Measurements from ENCODE around the gene TAF11L12. TPM values are rescaled to one million over a fixed set of nuclear protein-coding genes. Genes with fewer than 3 reads are reported as not detected.

Gene TAF11L12
- not detected for total RNA-seq

DNA sequence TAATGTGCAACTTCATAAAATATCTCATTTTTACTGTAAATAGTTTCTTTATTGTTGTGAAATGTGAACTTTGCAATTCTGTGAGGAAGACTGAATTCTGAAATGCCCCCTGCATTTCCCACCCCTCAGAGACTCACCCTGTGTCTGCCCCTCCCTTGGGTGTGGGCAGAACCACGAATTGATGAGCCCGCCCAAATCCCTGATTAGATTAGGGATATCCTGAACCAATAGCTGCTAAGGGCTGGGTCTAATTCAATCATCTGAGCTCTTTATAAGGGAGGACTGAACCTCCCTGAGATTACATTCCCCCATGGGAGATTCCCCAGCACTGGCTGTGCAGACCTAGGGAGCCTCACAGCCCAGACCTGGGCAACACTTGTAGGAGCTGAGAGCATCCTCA, at the start of gene TAF11L12:
Gene TAF11L12, plus strand, starts transcription at position 301 of the 400 bp plus-strand sequence.

DNA sequence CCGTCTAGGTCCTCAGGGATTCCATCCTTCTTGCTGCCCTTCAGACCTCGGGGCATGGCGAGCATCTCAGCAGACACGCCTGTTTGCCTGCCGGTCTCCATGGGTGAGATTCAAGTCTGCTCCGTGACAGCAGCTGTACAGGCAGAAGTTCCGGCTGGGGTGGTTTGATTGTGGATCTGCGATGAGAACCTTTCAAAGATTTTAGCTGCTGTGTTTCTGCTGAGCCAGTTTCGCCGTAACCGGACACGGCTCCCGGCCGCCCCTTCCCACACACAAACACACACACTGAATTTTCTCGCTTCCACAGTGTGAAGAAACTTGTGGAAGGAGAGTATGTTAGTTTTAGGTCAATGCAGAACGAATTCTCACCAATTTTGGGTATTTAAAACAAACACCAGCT, 24.5 kb upstream of the TAF11L12 start, which contains the start of gene TAF11L7:
Gene TAF11L7, minus strand, starts transcription at position 101 of the 400 bp plus-strand sequence.

DNA sequence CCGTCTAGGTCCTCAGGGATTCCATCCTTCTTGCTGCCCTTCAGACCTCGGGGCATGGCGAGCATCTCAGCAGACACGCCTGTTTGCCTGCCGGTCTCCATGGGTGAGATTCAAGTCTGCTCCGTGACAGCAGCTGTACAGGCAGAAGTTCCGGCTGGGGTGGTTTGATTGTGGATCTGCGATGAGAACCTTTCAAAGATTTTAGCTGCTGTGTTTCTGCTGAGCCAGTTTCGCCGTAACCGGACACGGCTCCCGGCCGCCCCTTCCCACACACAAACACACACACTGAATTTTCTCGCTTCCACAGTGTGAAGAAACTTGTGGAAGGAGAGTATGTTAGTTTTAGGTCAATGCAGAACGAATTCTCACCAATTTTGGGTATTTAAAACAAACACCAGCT, 19.3 kb upstream of the TAF11L12 start, which contains the start of gene TAF11L8:
Gene TAF11L8, minus strand, starts transcription at position 101 of the 400 bp plus-strand sequence.

DNA sequence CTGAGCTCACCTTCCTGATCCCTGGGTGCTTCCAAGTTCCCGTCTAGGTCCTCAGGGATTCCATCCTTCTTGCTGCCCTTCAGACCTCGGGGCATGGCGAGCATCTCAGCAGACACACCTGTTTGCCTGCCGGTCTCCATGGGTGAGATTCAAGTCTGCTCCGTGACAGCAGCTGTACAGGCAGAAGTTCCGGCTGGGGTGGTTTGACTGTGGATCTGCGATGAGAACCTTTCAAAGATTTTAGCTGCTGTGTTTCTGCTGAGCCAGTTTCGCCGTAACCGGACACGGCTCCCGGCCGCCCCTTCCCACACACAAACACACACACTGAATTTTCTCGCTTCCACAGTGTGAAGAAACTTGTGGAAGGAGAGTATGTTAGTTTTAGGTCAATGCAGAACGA, 15.9 kb upstream of the TAF11L12 start, which contains the start of gene TAF11L9:
Gene TAF11L9, minus strand, starts transcription at position 140 of the 400 bp plus-strand sequence.

DNA sequence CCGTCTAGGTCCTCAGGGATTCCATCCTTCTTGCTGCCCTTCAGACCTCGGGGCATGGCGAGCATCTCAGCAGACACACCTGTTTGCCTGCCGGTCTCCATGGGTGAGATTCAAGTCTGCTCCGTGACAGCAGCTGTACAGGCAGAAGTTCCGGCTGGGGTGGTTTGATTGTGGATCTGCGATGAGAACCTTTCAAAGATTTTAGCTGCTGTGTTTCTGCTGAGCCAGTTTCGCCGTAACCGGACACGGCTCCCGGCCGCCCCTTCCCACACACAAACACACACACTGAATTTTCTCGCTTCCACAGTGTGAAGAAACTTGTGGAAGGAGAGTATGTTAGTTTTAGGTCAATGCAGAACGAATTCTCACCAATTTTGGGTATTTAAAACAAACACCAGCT, 12.5 kb upstream of the TAF11L12 start, which contains the start of gene TAF11L10:
Gene TAF11L10, minus strand, starts transcription at position 101 of the 400 bp plus-strand sequence.

DNA sequence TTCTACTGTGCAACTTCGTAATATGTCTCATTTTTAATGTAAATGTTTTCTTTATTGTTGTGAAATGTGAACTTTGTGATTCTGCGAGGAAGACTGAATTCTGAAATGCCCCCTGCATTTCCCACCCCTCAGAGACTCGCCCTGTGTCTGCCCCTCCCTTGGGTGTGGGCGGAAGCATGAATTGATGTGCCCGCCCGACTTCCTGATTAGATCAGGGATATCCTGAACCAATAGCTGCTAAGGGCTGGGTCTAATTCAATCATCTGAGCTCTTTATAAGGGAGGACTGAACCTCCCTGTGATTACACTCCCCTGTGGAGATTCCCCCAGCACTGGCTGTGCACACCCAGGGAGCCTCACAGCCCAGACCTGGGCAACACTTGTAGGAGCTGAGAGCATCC, 6.3 kb upstream of the TAF11L12 start, which contains the start of gene TAF11L11:
Gene TAF11L11, plus strand, starts transcription at position 304 of the 400 bp plus-strand sequence.

DNA sequence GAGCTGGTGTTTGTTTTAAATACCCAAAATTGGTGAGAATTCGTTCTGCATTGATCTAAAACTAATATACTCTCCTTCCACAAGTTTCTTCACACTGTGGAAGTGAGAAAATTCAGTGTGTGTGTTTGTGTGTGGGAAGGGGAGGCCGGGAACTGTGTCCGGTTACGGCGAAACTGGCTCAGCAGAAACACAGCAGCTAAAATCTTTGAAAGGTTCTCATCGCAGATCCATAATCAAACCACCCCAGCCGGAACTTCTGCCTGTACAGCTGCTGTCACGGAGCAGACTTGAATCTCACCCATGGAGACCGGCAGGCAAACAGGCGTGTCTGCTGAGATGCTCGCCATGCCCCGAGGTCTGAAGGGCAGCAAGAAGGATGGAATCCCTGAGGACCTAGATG, 21.6 kb downstream of the TAF11L12 start, which contains the start of gene TAF11L13:
Gene TAF11L13, plus strand, starts transcription at position 301 of the 400 bp plus-strand sequence.

DNA sequence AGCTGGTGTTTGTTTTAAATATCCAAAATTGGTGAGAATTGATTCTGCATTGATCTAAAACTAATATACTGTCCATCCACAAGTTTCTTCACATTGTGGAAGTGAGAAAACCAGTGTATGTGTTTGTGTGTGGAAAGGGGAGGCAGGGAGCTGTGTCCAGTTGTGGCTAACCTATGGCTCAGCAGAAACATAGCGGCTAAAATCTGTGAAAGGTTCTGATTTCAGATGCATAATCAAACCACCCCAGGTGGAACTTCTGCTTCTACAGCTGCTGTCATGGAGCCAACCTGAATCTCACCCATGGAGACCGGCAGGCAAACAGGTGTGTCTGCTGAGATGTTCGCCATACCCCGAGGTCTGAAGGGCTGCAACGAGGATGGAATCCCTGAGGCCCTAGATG, 24.0 kb downstream of the TAF11L12 start, which contains the start of gene TAF11L14:
Gene TAF11L14, plus strand, starts transcription at position 301 of the 400 bp plus-strand sequence.

Small RNAs within 50 kb of the gene (small RNA-seq; reads per million reads assigned to genes)
- gene AC233724.1 (not detected), gene AC233724.2 (not detected), gene AC233724.3 (not detected), gene AC233724.4 (not detected), gene AC233724.6 (not detected), gene AC233724.7 (not detected)

Other genes starting within 250 kb of the TAF11L12 start
- not detected for gene TAF11L2, start 112.2 kb upstream of the TAF11L12 start, total RNA-seq
- not detected for gene TAF11L3, start 92.0 kb upstream of the TAF11L12 start, total RNA-seq
- gene TAF11L4, start 88.6 kb upstream of the TAF11L12 start, total RNA-seq, result not detected
- gene TAF11L5, start 85.2 kb upstream of the TAF11L12 start, total RNA-seq, result not detected
- gene TAF11L6, start 81.7 kb upstream of the TAF11L12 start, total RNA-seq, result not detected
- not detected for gene TAF11L7, start 24.6 kb upstream of the TAF11L12 start, total RNA-seq
- not detected for gene TAF11L8, start 19.4 kb upstream of the TAF11L12 start, total RNA-seq
- not detected for gene TAF11L9, start 16.0 kb upstream of the TAF11L12 start, total RNA-seq
- not detected for gene TAF11L10, start 12.6 kb upstream of the TAF11L12 start, total RNA-seq
- not detected for gene TAF11L11, start 6.2 kb upstream of the TAF11L12 start, total RNA-seq
- gene TAF11L13, start 21.7 kb downstream of the TAF11L12 start, total RNA-seq, result not detected
- not detected for gene TAF11L14, start 24.1 kb downstream of the TAF11L12 start, total RNA-seq

All from diencephalon (tissue), 1 donor.